Panc1 (cell line): ENCODE results near the gene GJB1.

ENCODE experiments used
- CTCF ChIP-seq: fragments of 450-650 bp; IDR thresholded peaks from 2 replicates; pipeline ENCODE4 v1.5.1; 2017; ENCODE audit warnings: mild to moderate bottlenecking
- POLR2AphosphoS5 ChIP-seq: IDR thresholded peaks from 2 replicates; pipeline ENCODE4 v1.6.1; 2012; ENCODE audit warnings: mild to moderate bottlenecking, low read depth, low read length, moderate library complexity
- REST ChIP-seq, 2 experiments: IDR thresholded peaks; 2 replicates each; pipeline ENCODE4 v1.6.1; 2011 to 2012; ENCODE audit warnings: low read depth in 2 of 2, control low read depth in 1 of 2, low read length in 1 of 2, mild to moderate bottlenecking in 1 of 2, moderate library complexity in 1 of 2; ENCODE audit not compliant: insufficient read depth in 1 of 2
- SIN3A ChIP-seq: IDR thresholded peaks from 2 replicates; pipeline ENCODE4 v1.6.1; 2012; ENCODE audit warnings: low read depth, mild to moderate bottlenecking, low read length, moderate library complexity, borderline replicate concordance; ENCODE audit not compliant: insufficient read depth

- no peak for TF ChIP-seq REST (IDR thresholded peaks at IDR 0.05; ENCODE audit: insufficient read depth in 1 of 2, low read depth in 2 of 2, low read length in 1 of 2)
- no peak for TF ChIP-seq POLR2AphosphoS5
- no peak for TF ChIP-seq CTCF
- TF ChIP-seq SIN3A: no peak
Observed at GRCh38 chrX:71212536-71212935, 10.5 kb upstream of the GJB1 start.
